Stimulated activated CD4-positive, alpha-beta T cell treated with anti-CD3 and anti-CD28 coated beads, Interleukin-1b, Interleukin-23, amount 100 ng/mL, for 4 hours (primary cell): Measurements from ENCODE around the gene PZP.

ENCODE experiments used
- DNase-seq, 2 donors: peaks; one replicate each; pipeline ENCODE4 v3.0.0-alpha.2; 2020; ENCODE audit warnings: low read depth in 2 of 2

PZP gene

DNA sequence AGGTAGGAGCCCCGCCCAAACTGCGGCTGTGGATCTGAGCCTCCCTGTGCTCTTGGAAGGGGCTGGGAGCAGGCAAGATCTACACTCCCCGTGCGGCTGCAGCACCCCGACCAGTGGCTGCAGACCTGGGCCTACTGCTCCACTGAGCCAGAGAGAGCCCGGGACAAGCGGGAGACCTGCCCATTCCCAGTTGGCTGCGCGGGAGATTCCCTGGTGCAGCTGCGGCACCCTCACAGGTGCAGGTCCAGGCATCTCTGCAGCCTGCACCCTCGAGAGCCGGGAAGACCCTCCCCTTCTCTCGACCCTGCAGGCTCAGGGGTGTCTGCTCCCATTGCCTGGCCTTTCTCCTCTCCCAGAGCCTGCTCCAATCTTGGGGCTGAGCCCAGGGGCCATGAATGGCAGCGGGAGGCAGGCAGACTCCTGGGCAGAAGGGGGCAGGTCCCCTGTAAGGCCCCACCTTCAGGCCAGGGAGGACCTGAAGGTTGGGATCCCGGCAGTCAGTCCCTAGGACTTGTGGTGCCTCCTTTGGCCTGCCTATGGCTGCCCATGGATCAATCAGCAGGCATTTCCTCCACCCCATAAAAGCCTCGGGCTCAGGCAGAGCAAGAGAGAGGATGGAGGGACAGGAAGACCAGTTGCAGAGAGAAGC lies 83.7 kb downstream of the PZP start:
- DNase-seq: no peak

DNA sequence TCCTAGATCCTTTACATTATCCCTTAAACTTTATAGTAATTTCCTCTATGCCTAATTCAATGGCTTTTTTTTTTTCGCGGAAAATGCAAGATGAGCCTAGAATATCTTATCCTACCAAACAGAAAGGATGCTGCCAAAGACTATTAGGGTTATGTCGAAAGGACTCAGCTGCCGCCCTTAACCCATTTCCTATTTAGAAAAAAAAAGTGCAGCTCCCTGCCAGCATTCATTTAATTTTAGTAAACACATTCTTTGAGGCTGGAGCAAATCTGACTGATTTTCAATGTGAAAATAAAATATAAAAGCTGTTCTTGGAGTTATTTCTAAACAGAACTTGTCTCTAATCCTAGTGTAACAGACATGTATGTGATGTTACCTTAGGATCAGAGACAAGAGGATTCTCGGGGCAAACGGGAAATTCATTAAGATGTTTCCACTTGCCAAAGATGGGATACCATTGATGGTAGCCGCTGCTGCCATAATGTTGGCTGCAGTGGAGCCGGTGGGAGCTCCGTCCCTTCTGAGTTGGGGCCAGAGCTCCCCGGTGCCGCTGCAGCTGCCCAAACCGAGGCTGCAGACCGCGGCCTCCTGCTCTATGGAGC lies 84.3 kb downstream of the PZP start:
- DNase-seq: no peak

DNA sequence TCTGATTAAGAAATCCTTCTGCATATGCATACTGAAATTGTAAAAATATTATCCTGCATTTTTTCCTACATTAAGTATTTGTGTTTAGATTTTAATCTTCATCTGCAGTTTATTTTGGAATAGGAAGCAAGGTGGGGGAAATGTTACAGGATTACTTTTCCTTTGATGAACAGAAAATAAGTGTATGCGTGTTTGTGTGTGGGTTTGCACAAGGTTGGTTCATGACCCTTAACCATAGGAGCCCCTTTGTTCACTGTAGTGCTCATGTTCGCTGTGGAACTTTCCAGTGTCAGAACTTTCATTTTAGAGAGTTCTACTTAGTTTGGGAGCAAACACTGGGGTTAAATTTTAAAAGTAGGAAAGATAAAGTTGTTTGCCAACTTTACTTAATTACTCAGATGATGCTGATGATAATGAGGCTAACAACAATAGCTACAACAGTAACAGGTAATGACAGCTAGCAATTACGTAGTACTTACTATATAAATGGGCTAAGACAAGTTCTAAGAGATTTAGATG lies 86.0 kb downstream of the PZP start:
- DNase-seq: no peak

DNA sequence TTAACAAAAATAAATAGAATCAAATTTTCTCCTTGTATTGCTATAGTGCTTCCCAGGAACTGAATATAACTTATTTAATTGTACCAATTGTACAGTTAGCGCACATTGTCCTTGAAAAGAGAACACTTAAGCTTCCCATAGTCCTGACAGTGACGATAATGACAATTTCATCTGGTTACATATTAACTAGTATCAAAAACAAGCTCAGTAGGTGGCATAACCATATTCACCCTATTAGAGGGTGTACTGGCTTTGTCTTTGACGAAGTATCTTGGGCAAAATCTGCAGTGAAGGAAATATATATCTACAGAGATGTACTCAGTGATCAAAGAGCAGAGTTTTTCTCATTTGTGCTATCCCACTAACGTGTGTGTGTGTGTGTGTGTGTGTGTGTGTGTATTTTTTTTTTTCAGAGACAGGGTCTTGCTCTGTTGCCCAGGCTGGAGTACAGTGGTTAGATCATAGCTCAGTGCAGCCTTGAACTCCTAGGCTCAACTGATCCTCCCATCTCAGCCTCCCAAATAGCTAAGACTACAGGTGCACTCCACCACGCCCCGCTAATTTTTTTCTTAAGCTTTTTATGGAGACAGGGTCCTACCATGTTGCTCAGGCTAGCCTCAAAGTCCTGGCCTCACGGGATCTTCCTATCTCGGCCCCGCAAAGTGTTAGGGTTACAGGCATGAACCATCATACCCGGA lies 87.6 kb downstream of the PZP start:
- no peak for DNase-seq

DNA sequence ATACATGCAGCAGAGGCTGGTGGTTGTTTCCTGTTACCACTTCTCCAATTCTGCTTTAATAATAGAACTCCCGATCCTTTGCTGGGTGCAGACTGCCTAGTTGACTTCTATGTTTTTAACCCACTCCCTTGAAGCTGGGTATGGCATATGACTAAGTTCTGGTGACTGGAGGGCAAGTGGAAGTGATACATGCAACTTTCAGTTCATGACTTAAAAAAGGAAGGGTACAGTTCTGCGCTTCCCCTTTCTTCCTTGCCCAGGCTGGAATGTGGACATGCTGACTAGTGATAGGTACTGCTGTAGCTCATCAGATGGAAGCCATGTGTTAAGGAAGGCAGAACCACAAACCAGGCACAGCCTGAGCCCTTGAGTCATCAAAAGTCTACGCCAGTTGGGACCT lies 90.0 kb downstream of the PZP start:
- DNase-seq: no peak

DNA sequence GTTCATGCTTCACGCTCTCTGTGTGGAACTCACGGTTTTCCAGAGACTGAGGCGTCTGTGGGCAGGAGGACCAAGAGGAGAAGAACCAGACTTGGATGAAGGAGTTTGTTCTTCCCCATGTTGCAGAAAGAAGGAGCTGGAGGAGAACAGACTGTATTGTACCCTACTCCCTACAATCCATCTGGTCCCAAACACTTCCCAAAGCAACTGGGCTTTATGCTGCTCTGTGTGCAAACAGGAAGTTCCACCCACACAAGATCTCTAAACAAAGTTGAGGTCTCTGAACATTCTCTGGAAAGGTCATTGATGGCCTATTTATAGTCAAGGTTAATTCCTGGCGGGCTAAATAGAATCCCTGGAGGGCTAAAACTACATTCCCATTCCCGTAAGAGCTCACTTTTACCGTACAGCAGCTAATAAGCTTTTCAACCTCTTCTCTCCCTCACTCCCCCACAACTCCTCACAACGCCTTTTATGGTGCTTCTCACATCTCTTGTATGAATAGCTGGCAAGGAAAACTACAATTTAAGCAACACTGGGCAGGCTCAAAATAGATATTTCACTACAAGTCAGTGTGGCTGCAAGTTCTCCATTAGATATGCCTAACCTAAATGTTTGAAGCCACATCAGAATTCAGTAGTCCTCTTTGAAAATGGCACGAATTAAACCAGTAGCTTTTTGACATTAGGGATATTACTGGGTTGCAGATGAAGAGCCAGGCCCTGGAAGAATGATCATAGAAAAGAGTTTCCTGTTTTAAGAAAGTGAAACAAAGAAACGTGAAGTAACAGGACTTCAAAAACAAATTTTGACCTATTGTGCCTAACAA lies 92.2 kb downstream of the PZP start, which contains the start of gene A2M:
TSS of gene A2M (minus strand) at position 189 of the 829 bp plus-strand sequence. CDS start at position 119, 70 bp downstream.
- DNase-seq: no peak

DNA sequence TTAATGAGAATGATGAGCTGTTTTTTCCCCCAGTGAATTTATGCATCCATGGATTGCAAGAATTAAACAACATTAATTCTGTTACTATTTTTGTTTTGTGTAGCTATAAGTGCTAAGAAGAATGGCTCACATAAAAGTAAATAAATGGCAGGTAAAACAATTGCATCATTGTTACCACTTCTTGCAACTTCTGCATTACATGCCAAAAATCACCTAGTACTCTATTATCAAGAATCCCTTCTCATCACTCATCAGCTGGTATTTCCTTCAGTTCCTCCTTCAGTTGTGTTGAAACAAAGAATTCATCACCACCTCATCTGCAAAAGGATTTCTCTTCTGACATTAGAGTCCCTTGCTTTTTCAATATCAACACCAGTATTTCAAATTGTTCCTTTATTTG lies 93.2 kb downstream of the PZP start:
- no peak for DNase-seq

DNA sequence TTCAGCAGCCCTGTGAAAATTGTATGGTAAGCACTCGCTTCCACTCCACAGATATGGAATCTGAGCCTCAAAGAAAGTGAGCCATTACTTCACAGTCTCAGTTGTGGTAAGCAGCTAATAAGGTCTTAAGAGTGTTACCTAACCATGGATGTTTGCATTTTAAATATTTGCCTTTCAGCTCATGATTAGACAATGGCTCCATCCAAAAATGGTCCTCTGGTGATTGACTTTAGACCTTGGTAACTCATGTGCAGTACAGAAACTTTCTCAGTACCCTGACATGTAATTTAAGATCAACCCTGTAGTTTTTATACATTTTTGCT lies 94.2 kb downstream of the PZP start:
- DNase-seq: no peak

DNA sequence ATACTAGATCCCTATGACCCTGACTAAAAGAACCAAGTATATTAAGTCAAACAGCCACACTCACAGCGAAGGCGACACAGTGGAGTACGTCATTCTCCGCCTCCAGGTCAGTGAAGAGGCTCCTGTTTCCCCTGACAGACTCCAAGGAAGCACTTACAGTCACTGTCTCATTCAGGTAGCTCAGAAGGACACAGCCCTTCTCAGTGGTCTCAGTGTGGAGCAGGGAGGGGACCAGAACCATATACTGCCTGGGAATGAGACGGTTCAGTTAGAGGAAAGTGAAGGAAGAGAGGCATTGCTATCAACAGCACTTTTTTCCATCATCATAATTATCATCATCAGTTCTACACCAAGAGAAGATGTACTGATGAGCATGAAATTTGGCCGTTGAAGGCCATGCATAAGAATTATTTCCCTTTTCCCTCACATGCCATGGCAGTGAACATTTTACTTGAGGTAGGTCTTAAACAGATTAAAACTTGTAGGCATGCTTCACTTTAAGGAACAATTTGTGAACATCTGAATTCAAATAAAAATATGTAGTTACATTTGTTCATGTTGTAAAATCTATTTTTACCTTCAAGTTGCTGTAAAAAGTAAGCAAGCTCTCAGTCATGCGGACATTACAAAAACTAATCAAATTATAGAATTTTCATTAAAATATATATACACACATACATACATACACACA lies 94.8 kb downstream of the PZP start:
- no peak for DNase-seq

DNA sequence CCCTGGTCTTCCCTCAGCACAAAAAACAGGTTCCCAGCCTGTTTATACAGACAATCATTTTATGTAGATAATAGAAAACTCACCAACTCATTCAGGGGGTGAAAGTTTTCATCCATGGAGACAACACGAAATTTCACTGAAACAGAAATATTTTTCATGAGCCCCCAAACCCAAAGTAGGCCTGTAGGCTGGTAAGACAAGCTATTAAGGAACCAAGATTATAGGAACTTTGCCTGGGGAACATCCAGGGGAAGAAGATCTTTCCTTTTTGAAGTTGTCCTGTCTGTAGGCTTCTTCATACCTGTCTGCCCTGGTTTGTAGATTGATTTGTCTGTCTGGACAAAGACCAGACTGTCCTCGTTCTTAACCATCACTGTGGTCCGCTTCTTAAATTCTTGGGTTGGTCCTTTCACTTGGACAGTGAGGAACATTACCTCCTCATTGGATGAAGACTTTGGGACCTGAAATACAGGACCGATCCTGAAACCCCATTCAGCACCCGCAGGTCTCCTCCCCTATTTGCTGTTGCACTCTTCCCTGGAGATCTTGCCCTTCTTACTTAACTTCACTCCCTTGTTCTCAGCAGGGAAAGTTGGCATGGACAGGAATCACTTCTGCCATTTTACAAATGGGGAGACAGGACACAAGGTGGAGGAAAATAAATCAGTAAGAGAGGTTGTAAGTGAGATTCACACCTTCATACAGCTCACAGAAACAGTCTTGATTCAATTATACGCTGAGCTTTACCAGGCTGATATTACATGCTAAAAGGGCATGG lies 95.9 kb downstream of the PZP start:
- no peak for DNase-seq

DNA sequence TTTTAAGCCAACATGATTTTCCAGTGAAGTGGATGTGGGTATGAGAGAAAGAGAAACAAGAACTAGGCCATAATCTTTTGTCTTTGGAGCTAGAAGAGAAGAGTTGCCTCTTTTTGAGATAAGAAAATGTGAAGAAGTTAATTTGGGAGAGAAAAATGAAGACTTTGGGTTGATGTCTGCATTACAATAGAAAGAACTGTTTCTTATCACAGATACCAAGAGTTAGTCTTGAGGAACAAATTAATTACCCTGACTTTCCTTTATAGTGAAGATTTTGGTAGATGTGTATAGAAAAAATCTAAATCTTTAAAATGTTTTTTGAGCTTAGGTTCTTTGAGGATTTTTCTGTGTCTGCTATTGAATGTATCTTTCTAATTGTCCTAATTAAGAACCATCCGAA lies 96.7 kb downstream of the PZP start:
- no peak for DNase-seq

DNA sequence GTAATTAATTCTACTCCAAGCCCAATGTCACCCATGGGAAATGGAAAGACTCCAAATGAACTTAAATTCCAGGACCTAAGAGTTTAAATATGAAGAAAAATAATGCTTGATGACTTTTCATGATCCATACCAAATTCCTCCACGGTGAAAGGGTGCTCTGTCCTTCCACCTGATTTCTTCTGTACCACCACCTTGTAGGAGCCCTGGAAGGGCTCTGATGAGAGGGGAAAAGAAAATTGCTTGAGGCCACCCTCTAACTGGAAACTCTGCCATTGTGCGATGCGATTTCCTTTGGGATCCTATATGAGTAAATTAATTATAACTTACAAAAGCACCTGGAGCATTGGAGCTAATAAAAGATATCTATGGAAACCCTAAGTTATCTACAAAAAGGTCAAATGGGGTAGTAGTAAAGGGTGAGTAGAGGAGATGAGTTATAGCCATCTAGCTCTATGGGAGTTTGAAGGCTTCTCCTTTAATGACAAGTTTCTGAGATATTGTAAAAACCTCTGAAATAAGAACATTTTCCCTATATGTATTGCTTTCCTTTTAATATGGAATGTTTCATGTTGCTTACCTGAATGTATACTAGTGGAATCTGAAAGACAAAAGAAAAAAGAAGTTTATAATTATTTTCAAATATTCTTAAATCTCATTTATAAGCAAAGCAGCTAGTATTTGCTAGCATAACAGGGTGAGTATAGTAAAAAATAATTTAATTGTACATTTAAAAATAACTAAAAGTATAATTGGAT lies 98.3 kb downstream of the PZP start:
- no peak for DNase-seq

DNA sequence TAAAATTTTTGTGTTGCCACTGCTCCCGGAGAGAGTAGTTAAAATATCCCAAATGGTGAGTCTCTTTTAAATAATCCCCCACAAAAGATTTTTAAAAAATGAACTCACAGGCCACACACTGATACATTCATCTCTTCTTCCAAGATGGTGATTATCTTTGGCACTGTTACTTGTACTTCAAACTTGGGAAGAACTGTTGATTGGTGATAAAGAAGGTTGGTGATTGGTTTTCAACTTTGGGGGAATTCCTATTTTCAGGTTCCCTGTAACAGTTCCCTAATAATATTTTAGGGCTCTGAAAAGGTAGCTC lies 99.0 kb downstream of the PZP start:
- no peak for DNase-seq

DNA sequence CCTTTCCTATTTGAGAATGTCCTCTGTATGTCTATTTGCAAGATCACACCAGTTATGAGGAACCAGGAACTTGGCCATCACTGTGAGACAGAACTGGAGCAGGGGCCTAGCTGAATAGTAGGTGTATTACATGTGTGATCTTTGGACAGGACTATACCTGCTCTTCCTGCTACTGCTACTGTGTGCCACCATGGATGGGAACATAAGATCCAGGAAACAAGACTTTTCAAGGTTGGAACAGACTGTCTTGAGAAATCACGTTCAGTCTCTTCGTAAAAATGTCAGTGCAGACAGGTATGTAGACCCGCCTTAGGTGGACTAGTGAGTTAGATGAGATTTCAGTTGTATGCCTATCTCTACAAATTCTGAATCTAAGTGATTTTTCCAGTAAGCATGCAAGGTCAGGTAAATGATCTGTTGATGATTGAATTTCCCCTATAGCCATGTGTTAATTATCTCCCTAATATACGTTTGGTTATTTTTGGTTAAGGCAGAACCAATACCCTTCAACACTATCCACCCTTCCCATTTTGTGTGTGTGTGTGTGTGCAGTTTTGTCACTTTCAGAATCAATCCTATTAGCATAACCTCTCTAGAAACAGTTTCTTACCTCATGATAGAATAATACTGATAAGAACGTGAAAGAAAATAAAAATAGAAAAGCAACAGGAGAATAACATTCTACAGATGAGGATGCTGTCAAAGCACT lies 99.5 kb downstream of the PZP start:
- DNase-seq: no peak

DNA sequence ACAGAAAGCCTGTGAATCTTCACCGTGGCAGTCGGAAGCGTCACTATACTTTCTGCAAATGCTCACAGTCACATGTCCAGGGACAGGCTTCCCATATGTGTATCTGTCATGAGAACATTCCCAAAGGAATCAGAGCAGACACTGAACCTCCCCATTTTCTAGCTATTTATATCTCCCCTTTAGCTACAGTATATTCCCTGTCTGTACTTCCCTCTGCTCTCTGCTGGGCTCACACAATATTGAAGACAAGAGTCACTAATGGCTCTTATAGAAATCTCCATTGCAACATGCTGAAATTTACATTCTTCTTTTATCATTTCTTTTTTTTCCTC lies 100.7 kb downstream of the PZP start:
- no peak for DNase-seq

DNA sequence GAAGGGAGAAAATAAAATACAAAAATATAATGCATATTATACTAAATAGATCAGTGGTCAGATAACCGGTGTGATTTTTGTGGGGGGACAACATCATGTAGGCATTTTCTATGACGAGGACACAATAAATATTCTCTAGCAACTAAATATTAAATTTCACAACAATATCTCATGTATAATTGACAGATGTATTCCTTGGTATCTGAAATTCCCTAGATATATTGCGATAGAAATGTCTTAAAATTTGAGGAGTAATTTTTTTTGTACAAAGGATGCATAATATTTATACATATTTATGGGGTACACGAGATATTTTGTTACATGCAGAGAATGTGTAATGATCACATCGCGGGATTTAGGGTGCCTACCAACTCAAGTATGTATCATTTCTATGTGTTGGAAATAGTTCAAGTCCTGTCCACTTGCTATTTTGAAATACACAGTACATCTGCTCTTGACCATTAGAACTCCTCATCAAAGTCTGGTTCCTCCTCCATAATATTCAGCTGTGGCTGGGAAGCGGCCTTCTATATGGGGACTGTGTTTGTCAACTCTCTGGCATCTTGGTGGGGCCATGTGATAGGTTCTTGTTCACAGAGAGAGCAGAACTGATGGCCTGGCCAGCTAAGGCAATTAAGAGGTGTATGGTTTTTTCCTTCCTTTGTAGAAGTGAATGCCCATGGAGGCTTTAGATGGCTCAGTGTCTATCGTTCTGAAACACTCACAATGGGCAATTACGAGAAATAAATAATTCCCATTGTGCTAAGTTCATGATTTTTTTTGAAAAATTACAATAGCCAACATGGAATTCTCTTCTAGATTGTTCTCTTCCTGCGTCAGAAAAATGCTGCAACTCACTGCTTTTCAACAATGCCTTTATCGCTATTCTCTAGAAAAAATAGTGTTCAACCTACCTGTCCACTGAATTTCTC lies 101.3 kb downstream of the PZP start:
- no peak for DNase-seq

DNA sequence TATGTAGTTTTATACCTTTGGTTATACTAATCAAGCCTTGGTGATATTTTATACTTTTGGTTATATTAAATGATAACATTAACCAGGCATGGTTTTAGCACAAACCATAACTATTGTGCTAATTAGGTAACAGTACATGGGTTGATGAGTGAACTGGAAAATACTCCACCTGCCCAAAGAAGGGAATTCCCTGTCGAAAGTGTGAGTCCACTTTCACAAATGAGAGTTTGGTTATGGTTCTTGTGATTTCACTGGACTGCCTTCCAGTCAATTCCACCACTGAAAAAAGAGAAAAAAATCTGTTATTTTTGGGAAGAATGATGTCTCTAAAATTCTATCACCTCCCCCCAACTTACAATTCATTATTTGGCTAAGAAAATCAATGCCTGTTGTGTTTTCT lies 102.1 kb downstream of the PZP start:
- no peak for DNase-seq

DNA sequence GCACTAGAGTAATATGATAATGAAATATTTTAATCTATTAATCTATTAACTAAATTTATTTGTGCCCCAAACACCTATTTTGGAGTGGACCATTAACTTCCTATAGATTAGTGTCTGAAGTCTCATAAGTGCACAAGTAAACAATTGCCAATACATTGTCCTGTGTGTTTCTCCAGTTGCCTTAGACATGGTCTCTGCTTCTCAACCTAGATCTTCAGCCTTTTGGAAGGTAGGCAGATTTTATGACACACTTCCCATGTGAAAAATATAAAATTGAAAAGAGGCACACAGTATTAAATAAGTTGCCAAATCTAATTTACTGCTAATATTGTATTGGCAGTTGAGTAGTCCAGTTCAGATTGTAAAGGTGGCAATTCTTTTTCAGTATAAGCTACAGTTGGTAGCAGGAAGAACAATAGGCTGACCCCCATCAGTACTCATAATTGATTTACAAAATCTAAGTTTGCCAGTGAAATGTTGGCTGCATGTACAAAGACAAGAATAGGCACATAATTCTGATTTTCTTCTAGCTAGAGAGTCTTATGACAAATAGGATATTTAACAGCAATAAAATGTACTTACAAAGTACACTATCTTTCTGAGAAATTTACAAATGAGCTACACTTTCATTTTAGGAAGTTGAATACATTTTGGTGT lies 103.3 kb downstream of the PZP start:
- no peak for DNase-seq
